Activated CD8-positive, alpha-beta memory T cell treated with anti-CD3 and anti-CD28 coated beads, Interleukin-2, amount 50 U/mL, for 24 hours (primary cell): ENCODE data around the gene CUX1.
"Not testable (repeated sequence)": the region's sequence is repeated elsewhere in the genome, so short reads cannot be mapped to it uniquely, and the experiment has no call there.

ENCODE experiments used
- DNase-seq: peaks from one replicate; pipeline ENCODE4 v3.0.0-alpha.2; 2020; ENCODE audit errors: extremely low read depth

Gene CUX1

GRCh38 chr7:101803203-101804087 is 14.0 kb upstream of the CUX1 start:
- no peak for DNase-seq

- no peak for DNase-seq
These were observed 13.1 kb upstream of the CUX1 start for GRCh38 chr7:101804088-101804963.

GRCh38 chr7:101804967-101805366 is 12.5 kb upstream of the CUX1 start:
- DNase-seq: no peak

- no peak for DNase-seq
These were observed 4.8 kb upstream of the CUX1 start for GRCh38 chr7:101812595-101812994.

- no peak for DNase-seq
These were observed 3.9 kb upstream of the CUX1 start for GRCh38 chr7:101813402-101814019.

GRCh38 chr7:101814081-101814990 is 3.1 kb upstream of the CUX1 start:
- no peak for DNase-seq

- DNase-seq: no peak
These were observed 2.2 kb upstream of the CUX1 start for GRCh38 chr7:101814991-101815825.

- DNase-seq: peak; percentile 20
These were observed 1.4 kb upstream of the CUX1 start for GRCh38 chr7:101815826-101816594.

- DNase-seq: no peak
These were observed 593 bp upstream of the CUX1 start for GRCh38 chr7:101816595-101817470.

GRCh38 chr7:101818287-101819071 is 1.1 kb downstream of the CUX1 start:
- DNase-seq: no peak

- no peak for DNase-seq
These were observed 1.8 kb downstream of the CUX1 start for GRCh38 chr7:101819183-101819582.

GRCh38 chr7:101819913-101820522 is 2.6 kb downstream of the CUX1 start:
- DNase-seq: no peak

GRCh38 chr7:101820703-101821102 is 3.3 kb downstream of the CUX1 start:
- DNase-seq: no peak

GRCh38 chr7:101822632-101823031 is 5.2 kb downstream of the CUX1 start:
- DNase-seq: not testable (repeated sequence)

GRCh38 chr7:101823096-101823495 is 5.7 kb downstream of the CUX1 start:
- no peak for DNase-seq

GRCh38 chr7:101823596-101823995 is 6.2 kb downstream of the CUX1 start:
- DNase-seq: no peak

GRCh38 chr7:101824440-101824839 is 7.0 kb downstream of the CUX1 start:
- DNase-seq: no peak
